ENCODE results near the gene RNF43.

RNF43 gene

GRCh38 chr17:58432806-58433573, 15.7 kb upstream of the RNF43 start:
- no peak overlapping the region for H3K27ac ChIP-seq
- no peak; the same call in 1 of the 2 replicates for TF ChIP-seq CTCF (conservative IDR thresholded peaks at IDR 0.05)

- H3K27ac ChIP-seq = no peak overlapping the region
- no peak for TF ChIP-seq CTCF (conservative IDR thresholded peaks at IDR 0.05)
Measured at GRCh38 chr17:58427807-58428206, 10.5 kb upstream of the RNF43 start.

- H3K27ac ChIP-seq = no peak overlapping the region
- no peak for TF ChIP-seq CTCF (conservative IDR thresholded peaks at IDR 0.05)
Measured at GRCh38 chr17:58421711-58422110, 4.4 kb upstream of the RNF43 start.

- no peak overlapping the region for H3K27ac ChIP-seq
- TF ChIP-seq CTCF (conservative IDR thresholded peaks at IDR 0.05) = no peak
Measured at GRCh38 chr17:58420827-58421226, 3.5 kb upstream of the RNF43 start.

- H3K27ac ChIP-seq = peak overlapping the region; percentile 92
Measured at GRCh38 chr17:58416937-58417299, 416 bp downstream of the RNF43 start.

GRCh38 chr17:58416396-58416795, 938 bp downstream of the RNF43 start:
- TF ChIP-seq CTCF (conservative IDR thresholded peaks at IDR 0.05) = no peak
- H3K27ac ChIP-seq = peak overlapping the region; percentile 92

More at GRCh38 chr17:58416937-58417299, 416 bp downstream of the RNF43 start:
- no peak for TF ChIP-seq CTCF (conservative IDR thresholded peaks at IDR 0.05)

GRCh38 chr17:58415371-58416055, 1.8 kb downstream of the RNF43 start:
- peak overlapping the region; percentile 92 for H3K27ac ChIP-seq
- TF ChIP-seq CTCF (conservative IDR thresholded peaks at IDR 0.05) = no peak; the same call in 1 of the 2 replicates
